Measurements from ENCODE around the gene FUT3.

DNA sequence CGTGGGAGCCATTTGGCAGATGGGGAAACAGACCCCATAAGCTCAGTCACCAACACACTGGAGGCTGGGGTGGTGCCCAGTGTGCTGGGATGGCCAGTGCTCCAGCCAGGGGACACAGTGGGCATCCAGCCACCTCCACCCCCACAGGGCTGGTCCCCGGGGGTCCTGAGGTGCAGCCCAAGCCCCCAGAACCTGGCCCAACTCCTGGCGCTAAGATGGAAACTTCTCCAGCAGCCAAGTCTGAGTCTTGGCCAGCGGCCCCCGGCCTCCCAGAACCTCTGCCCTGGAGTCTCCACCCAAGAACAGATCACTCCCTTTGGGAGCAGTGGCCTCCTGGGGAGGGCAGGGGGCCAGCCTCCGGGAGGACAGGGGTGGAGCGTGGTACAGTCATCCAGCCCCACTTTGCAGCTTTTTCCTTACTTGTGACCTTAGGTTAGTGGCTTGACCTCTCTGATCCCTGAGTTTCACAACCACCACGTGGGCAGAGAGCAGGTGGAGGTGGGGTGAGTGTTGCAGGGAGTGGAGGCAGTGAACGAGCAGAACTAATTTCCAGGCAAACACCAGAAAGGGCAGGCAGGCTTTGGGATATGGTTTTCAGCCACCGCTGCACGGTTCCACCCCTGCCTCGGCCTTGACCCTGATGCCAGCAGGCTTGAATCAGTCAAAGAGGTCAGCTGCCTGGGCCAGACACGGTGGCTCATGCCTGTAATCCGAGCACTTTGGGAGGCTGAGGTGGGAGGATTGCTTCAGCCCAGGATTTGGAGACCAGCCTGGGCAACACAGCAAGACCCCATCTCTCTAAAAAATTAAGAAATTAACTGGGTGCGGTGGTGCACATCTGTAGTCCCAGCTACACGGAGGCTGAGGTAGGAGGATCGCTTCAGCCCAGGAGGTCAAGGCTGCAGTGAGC is 50.6 kb downstream of the FUT3 start:
- TF ChIP-seq, protein P1, sequence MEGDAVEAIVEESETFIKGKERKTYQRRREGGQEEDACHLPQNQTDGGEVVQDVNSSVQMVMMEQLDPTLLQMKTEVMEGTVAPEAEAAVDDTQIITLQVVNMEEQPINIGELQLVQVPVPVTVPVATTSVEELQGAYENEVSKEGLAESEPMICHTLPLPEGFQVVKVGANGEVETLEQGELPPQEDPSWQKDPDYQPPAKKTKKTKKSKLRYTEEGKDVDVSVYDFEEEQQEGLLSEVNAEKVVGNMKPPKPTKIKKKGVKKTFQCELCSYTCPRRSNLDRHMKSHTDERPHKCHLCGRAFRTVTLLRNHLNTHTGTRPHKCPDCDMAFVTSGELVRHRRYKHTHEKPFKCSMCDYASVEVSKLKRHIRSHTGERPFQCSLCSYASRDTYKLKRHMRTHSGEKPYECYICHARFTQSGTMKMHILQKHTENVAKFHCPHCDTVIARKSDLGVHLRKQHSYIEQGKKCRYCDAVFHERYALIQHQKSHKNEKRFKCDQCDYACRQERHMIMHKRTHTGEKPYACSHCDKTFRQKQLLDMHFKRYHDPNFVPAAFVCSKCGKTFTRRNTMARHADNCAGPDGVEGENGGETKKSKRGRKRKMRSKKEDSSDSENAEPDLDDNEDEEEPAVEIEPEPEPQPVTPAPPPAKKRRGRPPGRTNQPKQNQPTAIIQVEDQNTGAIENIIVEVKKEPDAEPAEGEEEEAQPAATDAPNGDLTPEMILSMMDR (IDR thresholded peaks at IDR 0.05): no peak
- TF ChIP-seq, protein P2, sequence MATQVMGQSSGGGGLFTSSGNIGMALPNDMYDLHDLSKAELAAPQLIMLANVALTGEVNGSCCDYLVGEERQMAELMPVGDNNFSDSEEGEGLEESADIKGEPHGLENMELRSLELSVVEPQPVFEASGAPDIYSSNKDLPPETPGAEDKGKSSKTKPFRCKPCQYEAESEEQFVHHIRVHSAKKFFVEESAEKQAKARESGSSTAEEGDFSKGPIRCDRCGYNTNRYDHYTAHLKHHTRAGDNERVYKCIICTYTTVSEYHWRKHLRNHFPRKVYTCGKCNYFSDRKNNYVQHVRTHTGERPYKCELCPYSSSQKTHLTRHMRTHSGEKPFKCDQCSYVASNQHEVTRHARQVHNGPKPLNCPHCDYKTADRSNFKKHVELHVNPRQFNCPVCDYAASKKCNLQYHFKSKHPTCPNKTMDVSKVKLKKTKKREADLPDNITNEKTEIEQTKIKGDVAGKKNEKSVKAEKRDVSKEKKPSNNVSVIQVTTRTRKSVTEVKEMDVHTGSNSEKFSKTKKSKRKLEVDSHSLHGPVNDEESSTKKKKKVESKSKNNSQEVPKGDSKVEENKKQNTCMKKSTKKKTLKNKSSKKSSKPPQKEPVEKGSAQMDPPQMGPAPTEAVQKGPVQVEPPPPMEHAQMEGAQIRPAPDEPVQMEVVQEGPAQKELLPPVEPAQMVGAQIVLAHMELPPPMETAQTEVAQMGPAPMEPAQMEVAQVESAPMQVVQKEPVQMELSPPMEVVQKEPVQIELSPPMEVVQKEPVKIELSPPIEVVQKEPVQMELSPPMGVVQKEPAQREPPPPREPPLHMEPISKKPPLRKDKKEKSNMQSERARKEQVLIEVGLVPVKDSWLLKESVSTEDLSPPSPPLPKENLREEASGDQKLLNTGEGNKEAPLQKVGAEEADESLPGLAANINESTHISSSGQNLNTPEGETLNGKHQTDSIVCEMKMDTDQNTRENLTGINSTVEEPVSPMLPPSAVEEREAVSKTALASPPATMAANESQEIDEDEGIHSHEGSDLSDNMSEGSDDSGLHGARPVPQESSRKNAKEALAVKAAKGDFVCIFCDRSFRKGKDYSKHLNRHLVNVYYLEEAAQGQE (IDR thresholded peaks at IDR 0.05; ENCODE audit: low read depth, low read length): no peak
- TF ChIP-seq TEAD4 (IDR thresholded peaks at IDR 0.05; ENCODE audit: borderline replicate concordance, insufficient read depth) (no peak), JUND (IDR thresholded peaks at IDR 0.05) (no peak), POLR2AphosphoS5 (IDR thresholded peaks at IDR 0.05; ENCODE audit: low read depth, low read length) (no peak), RCOR1 (IDR thresholded peaks at IDR 0.05; ENCODE audit: low read length) (no peak), YY1 (IDR thresholded peaks at IDR 0.05; ENCODE audit: low read depth) (no peak), RAD21 (IDR thresholded peaks at IDR 0.05; ENCODE audit: low read length) (no peak), TAF1 (IDR thresholded peaks at IDR 0.05; ENCODE audit: borderline replicate concordance, low read depth, low read length) (no peak), ELF1 (IDR thresholded peaks at IDR 0.05) (no peak)
- TF ChIP-seq, protein P3, sequence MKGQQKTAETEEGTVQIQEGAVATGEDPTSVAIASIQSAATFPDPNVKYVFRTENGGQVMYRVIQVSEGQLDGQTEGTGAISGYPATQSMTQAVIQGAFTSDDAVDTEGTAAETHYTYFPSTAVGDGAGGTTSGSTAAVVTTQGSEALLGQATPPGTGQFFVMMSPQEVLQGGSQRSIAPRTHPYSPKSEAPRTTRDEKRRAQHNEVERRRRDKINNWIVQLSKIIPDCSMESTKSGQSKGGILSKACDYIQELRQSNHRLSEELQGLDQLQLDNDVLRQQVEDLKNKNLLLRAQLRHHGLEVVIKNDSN (IDR thresholded peaks at IDR 0.05; ENCODE audit: borderline replicate concordance, low read depth): no peak
- TF ChIP-seq, protein P4, sequence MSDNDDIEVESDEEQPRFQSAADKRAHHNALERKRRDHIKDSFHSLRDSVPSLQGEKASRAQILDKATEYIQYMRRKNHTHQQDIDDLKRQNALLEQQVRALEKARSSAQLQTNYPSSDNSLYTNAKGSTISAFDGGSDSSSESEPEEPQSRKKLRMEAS (IDR thresholded peaks at IDR 0.05; ENCODE audit: low read depth): no peak
